Uterus (tissue), 2 donors: Measurements from ENCODE around the gene ADRA2C.

Experiments used
- POLR2A ChIP-seq, 2 donors: fragments of 450-650 bp; IDR thresholded peaks; one replicate each; pipeline ENCODE4 v1.6.1; 2016; ENCODE audit warnings: antibody characterized with exemption in 2 of 2, mild to moderate bottlenecking in 1 of 2, moderate library complexity in 1 of 2
- TF ChIP-seq, protein P1 (sequence below), 4 experiments: fragments of 200-600 bp in 2 of 4; fragments of 450-650 bp in 2 of 4; sonication (generic) in 2 of 4; IDR thresholded peaks; one replicate each; pipeline ENCODE4 v1.5.1; 2016 to 2019; ENCODE audit warnings: antibody characterized with exemption in 4 of 4, mild to moderate bottlenecking in 2 of 4, moderate library complexity in 1 of 4

DNA sequence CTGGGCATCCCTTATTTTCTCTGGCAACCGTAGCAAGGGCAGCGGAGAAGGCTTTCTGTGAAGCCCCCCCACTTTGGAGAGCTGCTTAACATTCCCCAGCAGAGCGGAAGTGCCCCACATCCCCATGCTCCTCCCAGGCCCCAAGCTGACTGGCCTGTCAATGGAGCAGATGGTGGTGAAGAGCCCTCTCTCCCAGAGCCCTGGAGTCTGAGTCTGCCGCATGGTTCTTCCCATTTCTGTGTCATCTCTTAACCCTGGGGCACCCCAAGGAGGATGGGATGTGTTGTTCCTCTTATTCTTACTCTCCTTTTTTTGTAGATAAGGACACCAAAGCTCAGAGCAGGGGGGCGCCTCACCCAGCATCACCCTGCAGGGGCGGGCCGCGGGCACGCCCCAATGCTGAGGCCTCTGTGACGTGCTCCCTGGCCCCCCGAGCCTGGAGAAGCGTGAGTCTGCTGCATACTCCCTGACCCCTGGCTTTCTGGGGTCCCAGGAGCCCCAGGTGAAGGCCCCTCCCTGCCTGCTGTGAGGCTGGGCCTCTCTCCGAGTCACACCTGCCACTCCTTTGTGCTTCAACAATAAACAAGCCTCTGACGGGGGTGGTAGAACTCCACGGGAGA lies 35.9 kb downstream of the ADRA2C start:
- TF ChIP-seq, protein P1, sequence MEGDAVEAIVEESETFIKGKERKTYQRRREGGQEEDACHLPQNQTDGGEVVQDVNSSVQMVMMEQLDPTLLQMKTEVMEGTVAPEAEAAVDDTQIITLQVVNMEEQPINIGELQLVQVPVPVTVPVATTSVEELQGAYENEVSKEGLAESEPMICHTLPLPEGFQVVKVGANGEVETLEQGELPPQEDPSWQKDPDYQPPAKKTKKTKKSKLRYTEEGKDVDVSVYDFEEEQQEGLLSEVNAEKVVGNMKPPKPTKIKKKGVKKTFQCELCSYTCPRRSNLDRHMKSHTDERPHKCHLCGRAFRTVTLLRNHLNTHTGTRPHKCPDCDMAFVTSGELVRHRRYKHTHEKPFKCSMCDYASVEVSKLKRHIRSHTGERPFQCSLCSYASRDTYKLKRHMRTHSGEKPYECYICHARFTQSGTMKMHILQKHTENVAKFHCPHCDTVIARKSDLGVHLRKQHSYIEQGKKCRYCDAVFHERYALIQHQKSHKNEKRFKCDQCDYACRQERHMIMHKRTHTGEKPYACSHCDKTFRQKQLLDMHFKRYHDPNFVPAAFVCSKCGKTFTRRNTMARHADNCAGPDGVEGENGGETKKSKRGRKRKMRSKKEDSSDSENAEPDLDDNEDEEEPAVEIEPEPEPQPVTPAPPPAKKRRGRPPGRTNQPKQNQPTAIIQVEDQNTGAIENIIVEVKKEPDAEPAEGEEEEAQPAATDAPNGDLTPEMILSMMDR (IDR thresholded peaks at IDR 0.05): no peak
- no peak for TF ChIP-seq POLR2A (IDR thresholded peaks at IDR 0.05)
